Prostate gland (tissue), 2 donors: ENCODE data around the gene FBXO48. TPM values are rescaled to one million over a fixed set of nuclear protein-coding genes. Genes with fewer than 3 reads are reported as not detected.

ENCODE experiments used
- DNase-seq: peaks from one replicate; pipeline ENCODE4 v3.0.0-alpha.2; 2019; ENCODE audit warnings: low spot score
- H3K27ac ChIP-seq, 2 donors: fragments of 200-600 bp; sonication (generic); 2 replicates each; pipeline ENCODE4 v1.5.1; 2017 to 2019
- H3K27me3 ChIP-seq: fragments of 200-600 bp; sonication (generic); replicated peaks from 2 replicates; pipeline ENCODE4 v1.5.1; 2019; ENCODE audit not compliant: insufficient read depth
- H3K36me3 ChIP-seq, 2 donors: fragments of 200-600 bp; sonication (generic); 1 replicate in 1 of 2; 2 replicates in 1 of 2; pipeline versions ENCODE4 v1.5.1 to v1.8.1; 2017 to 2019
- H3K4me1 ChIP-seq: fragments of 200-600 bp; sonication (generic); replicated peaks from 2 replicates; pipeline ENCODE4 v1.5.1; 2019
- H3K4me3 ChIP-seq, 2 donors: fragments of 200-600 bp; sonication (generic); 2 replicates each; pipeline ENCODE4 v1.5.1; 2017 to 2019
- H3K9me3 ChIP-seq: fragments of 200-600 bp; sonication (generic); 2 replicates; pipeline ENCODE4 v1.5.1; 2017
- POLR2A ChIP-seq: fragments of 450-650 bp; IDR thresholded peaks from one replicate; pipeline ENCODE4 v1.6.1; 2016; ENCODE audit warnings: antibody characterized with exemption, mild to moderate bottlenecking
- POLR2AphosphoS5 ChIP-seq: sonication (generic); formaldehyde crosslinking; IDR thresholded peaks from one replicate; pipeline ENCODE4 v1.6.1; 2017; ENCODE audit warnings: antibody characterized with exemption
- WGBS: methylation state at CpG from one replicate; pipeline ENCODE4 v1.1.5; 2018; 5-methylcytosine and 5-hydroxymethylcytosine counted together
- intact Hi-C: fragments of 100-400 bp; cut with DNase I; formaldehyde crosslinking; loops from one replicate; pipeline ENCODE4 v1.14.2; 2022
- total RNA-seq, 2 donors: library from RNA; depleted of rRNA; stranded (reverse); fragments of >200 nt; gene quantifications; one replicate each; pipeline ENCODE4 v1.1.0, GENCODE V29; 2016
- TF ChIP-seq, protein P1 (sequence below), 4 experiments: fragments of 200-600 bp in 2 of 4; fragments of 450-650 bp in 2 of 4; sonication (generic) in 2 of 4; IDR thresholded peaks; 1 replicate in 3 of 4; 2 replicates in 1 of 4; pipeline ENCODE4 v1.5.1; 2016 to 2019; ENCODE audit warnings: antibody characterized with exemption in 4 of 4, mild to moderate bottlenecking in 2 of 4, moderate library complexity in 2 of 4

Gene FBXO48
- total RNA-seq, 2 donors from 2014 or later: 0.77 to 0.85 TPM

DNA sequence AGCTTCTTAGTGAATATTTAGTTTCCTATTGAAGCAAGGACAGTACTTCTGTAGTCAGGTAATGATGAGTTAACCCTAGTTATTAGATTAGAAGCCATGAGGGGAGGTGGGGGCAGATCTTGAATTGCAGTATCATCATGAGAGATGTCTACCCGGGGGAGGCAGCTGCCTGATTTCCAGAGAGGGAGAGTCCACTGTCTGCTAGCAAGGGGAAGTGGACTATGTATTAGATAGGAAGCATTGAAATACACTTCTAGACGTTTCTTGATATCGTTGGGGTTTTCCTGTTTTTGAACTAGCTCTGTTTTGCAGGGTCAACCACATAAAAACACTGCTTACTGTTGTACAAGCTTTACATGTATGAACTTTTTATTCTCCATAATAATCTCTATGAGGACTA is 39.1 kb upstream of the FBXO48 start:
- TF ChIP-seq, protein P1, sequence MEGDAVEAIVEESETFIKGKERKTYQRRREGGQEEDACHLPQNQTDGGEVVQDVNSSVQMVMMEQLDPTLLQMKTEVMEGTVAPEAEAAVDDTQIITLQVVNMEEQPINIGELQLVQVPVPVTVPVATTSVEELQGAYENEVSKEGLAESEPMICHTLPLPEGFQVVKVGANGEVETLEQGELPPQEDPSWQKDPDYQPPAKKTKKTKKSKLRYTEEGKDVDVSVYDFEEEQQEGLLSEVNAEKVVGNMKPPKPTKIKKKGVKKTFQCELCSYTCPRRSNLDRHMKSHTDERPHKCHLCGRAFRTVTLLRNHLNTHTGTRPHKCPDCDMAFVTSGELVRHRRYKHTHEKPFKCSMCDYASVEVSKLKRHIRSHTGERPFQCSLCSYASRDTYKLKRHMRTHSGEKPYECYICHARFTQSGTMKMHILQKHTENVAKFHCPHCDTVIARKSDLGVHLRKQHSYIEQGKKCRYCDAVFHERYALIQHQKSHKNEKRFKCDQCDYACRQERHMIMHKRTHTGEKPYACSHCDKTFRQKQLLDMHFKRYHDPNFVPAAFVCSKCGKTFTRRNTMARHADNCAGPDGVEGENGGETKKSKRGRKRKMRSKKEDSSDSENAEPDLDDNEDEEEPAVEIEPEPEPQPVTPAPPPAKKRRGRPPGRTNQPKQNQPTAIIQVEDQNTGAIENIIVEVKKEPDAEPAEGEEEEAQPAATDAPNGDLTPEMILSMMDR (IDR thresholded peaks at IDR 0.05): no peak
- TF ChIP-seq POLR2AphosphoS5: no peak
- no peak for TF ChIP-seq POLR2A
- Histone ChIP-seq H3K27ac (no peak overlapping the region), H3K36me3 (no peaks in the 10 kb centered on the region), H3K4me1 (no peaks in the 10 kb centered on the region), H3K9me3 (no peaks in the 10 kb centered on the region), H3K27me3 (no peaks in the 10 kb centered on the region), H3K4me3 (no peak overlapping the region)
- intact Hi-C loops: no loop called here
- 83% methylated on average over 3 of the region's 3 CpGs for WGBS
- DNase-seq: no peak

DNA sequence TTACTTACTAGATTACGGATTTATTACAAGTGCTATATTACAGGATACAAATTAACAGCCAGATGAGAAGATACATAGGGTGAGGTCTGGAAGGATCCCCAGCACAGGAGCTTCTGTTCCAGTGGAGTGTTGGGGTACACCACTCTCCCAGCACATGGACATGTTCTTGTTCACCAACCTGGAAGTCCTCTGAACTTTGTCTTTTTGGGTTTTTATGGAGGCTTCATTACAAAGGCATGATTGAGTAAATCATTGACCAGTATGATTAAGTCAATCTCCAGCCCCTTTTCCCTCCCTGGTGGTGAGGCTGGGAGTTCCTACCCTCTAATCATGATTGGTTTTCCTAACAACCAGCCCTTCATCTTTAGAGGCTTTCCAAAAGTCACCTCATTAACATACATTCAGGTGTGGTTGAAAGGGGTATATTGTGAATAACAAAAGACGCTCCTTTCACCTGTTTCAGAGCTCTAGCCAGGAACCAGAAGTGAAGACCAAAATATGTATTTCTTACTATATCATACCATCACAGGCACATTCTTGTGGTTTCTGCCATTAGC is 38.6 kb upstream of the FBXO48 start:
- TF ChIP-seq, protein P1 (IDR thresholded peaks at IDR 0.05): no peak
- TF ChIP-seq POLR2A: no peak
- TF ChIP-seq POLR2AphosphoS5: no peak
- Histone ChIP-seq H3K4me1 (no peaks in the 10 kb centered on the region), H3K4me3 (no peak overlapping the region), H3K9me3 (no peaks in the 10 kb centered on the region), H3K27me3 (no peaks in the 10 kb centered on the region), H3K27ac (no peak overlapping the region), H3K36me3 (no peaks in the 10 kb centered on the region)
- intact Hi-C loops: no loop called here
- DNase-seq: no peak
- WGBS: 94% methylated on average over 2 of the region's 2 CpGs

DNA sequence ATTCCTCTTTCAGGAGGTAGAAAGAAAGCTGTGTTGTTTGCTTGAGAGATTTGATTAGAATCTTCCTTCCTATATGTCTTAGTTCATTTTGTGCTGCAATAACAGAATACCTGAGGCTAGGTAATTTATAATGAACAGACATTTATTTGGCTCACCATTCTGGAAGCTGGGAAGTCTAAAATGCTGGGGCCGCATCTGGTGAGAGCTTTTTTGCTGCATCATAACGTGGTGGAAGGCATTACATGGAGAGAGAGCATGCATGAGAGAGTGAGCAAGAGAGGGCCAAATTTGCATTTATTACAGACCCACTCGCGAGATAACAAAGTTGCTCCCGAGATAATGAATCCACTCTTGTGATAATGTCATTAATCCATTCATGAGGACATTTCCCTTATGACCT is 34.7 kb upstream of the FBXO48 start:
- 76% methylated on average over 5 of the region's 5 CpGs for WGBS
- intact Hi-C loops: no loop called here
- TF ChIP-seq, protein P1 (IDR thresholded peaks at IDR 0.05): no peak
- TF ChIP-seq POLR2AphosphoS5: no peak
- TF ChIP-seq POLR2A: no peak
- H3K36me3 ChIP-seq: no peaks in the 10 kb centered on the region
- no peak overlapping the region for H3K4me3 ChIP-seq
- no peaks in the 10 kb centered on the region for H3K27me3 ChIP-seq
- H3K4me1 ChIP-seq: no peaks in the 10 kb centered on the region
- no peak for DNase-seq
- no peaks in the 10 kb centered on the region for H3K9me3 ChIP-seq
- no peak overlapping the region for H3K27ac ChIP-seq

DNA sequence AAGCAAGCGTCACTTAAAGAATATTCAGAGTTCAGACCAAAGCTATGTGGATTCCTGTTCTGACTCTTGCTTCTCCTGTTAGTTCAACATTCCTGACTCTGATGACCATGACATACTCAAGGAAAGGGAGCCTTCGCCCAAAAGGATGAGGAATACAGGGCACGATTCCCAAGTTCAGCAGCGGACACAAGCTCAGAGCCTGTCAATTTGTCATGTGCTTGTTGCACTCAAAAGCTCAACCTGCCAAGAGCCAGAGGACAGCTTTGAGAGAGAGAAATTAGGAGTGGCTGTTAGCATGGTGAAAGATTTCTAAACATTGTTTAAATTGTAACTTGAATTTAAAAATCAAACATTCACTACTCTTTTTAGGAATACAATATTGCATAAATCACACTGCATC is 33.6 kb upstream of the FBXO48 start:
- DNase-seq: no peak
- no peaks in the 10 kb centered on the region for H3K9me3 ChIP-seq
- no peaks in the 10 kb centered on the region for H3K36me3 ChIP-seq
- no peaks in the 10 kb centered on the region for H3K4me1 ChIP-seq
- intact Hi-C loops: no loop called here
- no peak overlapping the region for H3K27ac ChIP-seq
- H3K4me3 ChIP-seq: no peak overlapping the region
- no peaks in the 10 kb centered on the region for H3K27me3 ChIP-seq
- TF ChIP-seq POLR2A (no peak), POLR2AphosphoS5 (no peak)
- TF ChIP-seq, protein P1 (IDR thresholded peaks at IDR 0.05): no peak
- 88% methylated on average over 4 of the region's 4 CpGs for WGBS

DNA sequence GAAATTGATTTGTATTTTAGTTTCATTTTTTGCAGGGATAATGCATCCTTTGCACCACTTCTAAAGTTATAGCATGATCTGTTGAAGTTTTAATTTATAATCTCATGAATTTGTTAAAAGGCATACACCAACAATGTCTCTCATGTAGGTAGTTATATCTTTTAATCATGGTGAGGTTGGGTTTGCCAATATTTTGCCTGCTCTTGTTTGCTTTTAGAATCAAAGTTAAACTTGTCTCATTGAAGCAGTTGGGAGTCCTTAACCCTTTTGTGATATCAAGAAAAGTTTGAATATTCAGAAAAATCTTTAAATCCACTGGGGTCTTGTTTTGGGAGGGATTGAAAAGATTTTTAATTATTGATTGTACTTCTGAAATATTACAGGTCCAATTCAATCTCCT is 32.0 kb upstream of the FBXO48 start:
- Histone ChIP-seq H3K27me3 (no peaks in the 10 kb centered on the region), H3K27ac (no peak overlapping the region), H3K4me3 (no peak overlapping the region), H3K36me3 (no peaks in the 10 kb centered on the region), H3K4me1 (no peaks in the 10 kb centered on the region), H3K9me3 (no peaks in the 10 kb centered on the region)
- intact Hi-C loops: no loop called here
- TF ChIP-seq, protein P1 (IDR thresholded peaks at IDR 0.05): no peak
- TF ChIP-seq POLR2AphosphoS5 (no peak), POLR2A (no peak)
- no peak for DNase-seq
